Neuronal stem cell (in vitro differentiated cells): ENCODE data around the gene TLE1.

Source experiments
- DNase-seq: peaks from one replicate; pipeline ENCODE4 v3.0.0-alpha.2; 2013; ENCODE audit warnings: low spot score
- H2AFZ ChIP-seq: one replicate; pipeline ENCODE4 v1.6.1; 2013; ENCODE audit warnings: mild to moderate bottlenecking, low read length, inconsistent platforms
- H2AK5ac ChIP-seq: 2 replicates; pipeline ENCODE4 v1.6.1; 2013; ENCODE audit warnings: low read depth, mild to moderate bottlenecking, inconsistent platforms, low read length, moderate library complexity, mixed read lengths
- H2BK120ac ChIP-seq: 2 replicates; pipeline ENCODE4 v1.6.1; 2013; ENCODE audit warnings: low read depth, mild to moderate bottlenecking, inconsistent platforms, low read length, moderate library complexity, mixed read lengths
- H2BK12ac ChIP-seq: one replicate; pipeline ENCODE4 v1.6.1; 2013; ENCODE audit warnings: low read length, inconsistent platforms
- H2BK15ac ChIP-seq: 2 replicates; pipeline ENCODE4 v1.6.1; 2013; ENCODE audit warnings: mild to moderate bottlenecking, low read length, inconsistent platforms, mixed read lengths
- H2BK5ac ChIP-seq: one replicate; pipeline ENCODE4 v1.6.1; 2013; ENCODE audit warnings: inconsistent platforms, mild to moderate bottlenecking, low read length, moderate library complexity
- H3K14ac ChIP-seq: one replicate; pipeline ENCODE4 v1.6.1; 2013; ENCODE audit warnings: low read length, inconsistent platforms
- H3K18ac ChIP-seq: 2 replicates; pipeline ENCODE4 v1.6.1; 2013; ENCODE audit warnings: low read length, inconsistent platforms
- H3K23ac ChIP-seq: 2 replicates; pipeline ENCODE4 v1.6.1; 2013; ENCODE audit warnings: low read depth, mild to moderate bottlenecking, mixed read lengths, low read length, inconsistent platforms; ENCODE audit not compliant: poor library complexity
- H3K27ac ChIP-seq: replicated peaks from 3 replicates; pipeline ENCODE4 v1.5.1; 2013; ENCODE audit warnings: low read length, inconsistent platforms
- H3K27me3 ChIP-seq, 3 experiments: 2 replicates each; pipeline ENCODE4 v1.6.1; 2013; ENCODE audit warnings: low read length in 3 of 3, mild to moderate bottlenecking in 2 of 3, inconsistent platforms in 1 of 3, low read depth in 1 of 3, mixed read lengths in 1 of 3, moderate library complexity in 1 of 3; ENCODE audit not compliant: control insufficient read depth in 3 of 3, insufficient read depth in 3 of 3
- H3K36me3 ChIP-seq, 2 donors: replicated peaks in 1 of 2; 2 replicates each; pipeline ENCODE4 v1.6.1; 2013; ENCODE audit warnings: low read length in 2 of 2; ENCODE audit not compliant: control insufficient read depth in 2 of 2, insufficient read depth in 2 of 2
- H3K4ac ChIP-seq: 2 replicates; pipeline ENCODE4 v1.6.1; 2013; ENCODE audit warnings: inconsistent platforms, mild to moderate bottlenecking, low read length, moderate library complexity
- H3K4me1 ChIP-seq, 2 donors: 1 replicate in 1 of 2; 2 replicates in 1 of 2; pipeline ENCODE4 v1.6.1; 2013; ENCODE audit warnings: low read length in 2 of 2, low read depth in 1 of 2; ENCODE audit not compliant: control insufficient read depth in 2 of 2, insufficient read depth in 1 of 2
- H3K4me2 ChIP-seq: one replicate; pipeline ENCODE4 v1.6.1; 2013; ENCODE audit warnings: mild to moderate bottlenecking, low read length, inconsistent platforms; ENCODE audit not compliant: insufficient read depth, poor library complexity, severe bottlenecking
- H3K4me3 ChIP-seq, 2 donors: 2 replicates each; pipeline ENCODE4 v1.5.1; 2013; ENCODE audit warnings: low read length in 2 of 2, mild to moderate bottlenecking in 2 of 2, inconsistent platforms in 1 of 2, moderate library complexity in 1 of 2
- H3K79me1 ChIP-seq: one replicate; pipeline ENCODE4 v1.6.1; 2013; ENCODE audit warnings: low read depth, mild to moderate bottlenecking, inconsistent platforms, low read length, moderate library complexity
- H3K9ac ChIP-seq: one replicate; pipeline ENCODE4 v1.6.1; 2013; ENCODE audit warnings: mild to moderate bottlenecking, low read depth, low read length, inconsistent platforms; ENCODE audit not compliant: poor library complexity
- H3K9me3 ChIP-seq, 2 donors: replicated peaks in 1 of 2; 2 replicates each; pipeline versions ENCODE3 to v1.6.1; 2013; ENCODE audit warnings: low read length in 2 of 2, mild to moderate bottlenecking in 2 of 2, inconsistent platforms in 1 of 2, low read depth in 1 of 2, mixed read lengths in 1 of 2, moderate library complexity in 1 of 2; ENCODE audit not compliant: control insufficient read depth in 2 of 2, insufficient read depth in 1 of 2
- H4K8ac ChIP-seq: one replicate; pipeline ENCODE4 v1.6.1; 2013; ENCODE audit warnings: low read depth, mild to moderate bottlenecking, inconsistent platforms, low read length, moderate library complexity
- H4K91ac ChIP-seq: one replicate; pipeline ENCODE4 v1.6.1; 2013; ENCODE audit warnings: low read length, low read depth, mild to moderate bottlenecking, inconsistent platforms; ENCODE audit not compliant: poor library complexity
- WGBS, 2 donors: extraction: QIAGEN DNeasy Blood & Tissue Kit; methylation state at CpG; one replicate each; pipeline ENCODE4 v1.1.7; 2013; ENCODE audit warnings: missing lambda C conversion rate in 2 of 2, mixed read lengths in 1 of 2; ENCODE audit not compliant: insufficient read length in 2 of 2, insufficient replicate concordance in 1 of 2; ENCODE audit errors: extremely low coverage in 2 of 2; 5-methylcytosine and 5-hydroxymethylcytosine counted together

TLE1 gene

DNA sequence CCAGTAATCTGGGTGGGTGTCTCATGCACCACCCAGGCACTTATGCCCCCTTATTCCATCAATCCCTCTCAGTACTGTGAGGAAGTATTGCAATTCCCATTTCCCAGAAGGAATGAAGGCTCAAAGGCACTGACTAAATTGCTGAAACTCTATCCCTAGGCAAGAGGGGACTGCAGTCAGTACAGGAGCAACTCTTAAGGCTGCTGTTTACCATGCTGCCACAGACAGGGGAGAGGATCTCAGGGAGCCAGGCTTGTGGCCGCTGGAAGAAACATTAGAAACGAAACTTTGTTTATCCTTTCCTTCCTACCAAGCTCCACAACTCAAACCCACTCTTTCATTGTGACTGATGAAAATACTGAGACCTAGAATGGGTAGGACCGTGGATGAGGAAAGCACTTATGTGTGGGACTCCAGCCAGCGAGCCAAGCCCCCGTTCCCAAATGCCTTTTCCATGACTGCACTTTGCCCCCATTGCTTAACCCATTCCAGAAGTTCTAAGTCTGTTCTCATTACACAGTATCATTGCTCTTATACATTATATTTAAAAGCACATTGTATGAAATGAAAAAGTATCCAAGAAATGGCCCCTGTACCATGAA lies 54.3 kb downstream of the TLE1 start:
- Histone ChIP-seq H4K91ac (no peak overlapping the region), H3K79me1 (no peaks in the 10 kb centered on the region), H4K8ac (no peak overlapping the region), H3K23ac (no peak overlapping the region), H2AFZ (no peak overlapping the region), H2BK120ac (no peak overlapping the region), H3K4me2 (no peak overlapping the region), H2BK15ac (no peak overlapping the region), H3K9me3 (no peaks in the 10 kb centered on the region), H3K4ac (no peak overlapping the region), H3K27me3 (no peaks in the 10 kb centered on the region), H2BK12ac (no peak overlapping the region), H3K27ac (peak overlapping the region; percentile 20), H3K18ac (peak overlapping the region; percentile 33), H3K9ac (no peak overlapping the region), H2BK5ac (no peak overlapping the region), H3K14ac (no peak overlapping the region), H2AK5ac (no peak overlapping the region), H3K4me1 (peaks cover 18 to 21% of the 10 kb centered on the region in 2 donors), H3K36me3 (peaks cover 0 to 14% of the 10 kb centered on the region in 2 donors), H3K4me3 (no peak overlapping the region)
- WGBS, 2 donors = no CpG with 5 or more reads among the region's 5 CpGs
- DNase-seq = no peak

DNA sequence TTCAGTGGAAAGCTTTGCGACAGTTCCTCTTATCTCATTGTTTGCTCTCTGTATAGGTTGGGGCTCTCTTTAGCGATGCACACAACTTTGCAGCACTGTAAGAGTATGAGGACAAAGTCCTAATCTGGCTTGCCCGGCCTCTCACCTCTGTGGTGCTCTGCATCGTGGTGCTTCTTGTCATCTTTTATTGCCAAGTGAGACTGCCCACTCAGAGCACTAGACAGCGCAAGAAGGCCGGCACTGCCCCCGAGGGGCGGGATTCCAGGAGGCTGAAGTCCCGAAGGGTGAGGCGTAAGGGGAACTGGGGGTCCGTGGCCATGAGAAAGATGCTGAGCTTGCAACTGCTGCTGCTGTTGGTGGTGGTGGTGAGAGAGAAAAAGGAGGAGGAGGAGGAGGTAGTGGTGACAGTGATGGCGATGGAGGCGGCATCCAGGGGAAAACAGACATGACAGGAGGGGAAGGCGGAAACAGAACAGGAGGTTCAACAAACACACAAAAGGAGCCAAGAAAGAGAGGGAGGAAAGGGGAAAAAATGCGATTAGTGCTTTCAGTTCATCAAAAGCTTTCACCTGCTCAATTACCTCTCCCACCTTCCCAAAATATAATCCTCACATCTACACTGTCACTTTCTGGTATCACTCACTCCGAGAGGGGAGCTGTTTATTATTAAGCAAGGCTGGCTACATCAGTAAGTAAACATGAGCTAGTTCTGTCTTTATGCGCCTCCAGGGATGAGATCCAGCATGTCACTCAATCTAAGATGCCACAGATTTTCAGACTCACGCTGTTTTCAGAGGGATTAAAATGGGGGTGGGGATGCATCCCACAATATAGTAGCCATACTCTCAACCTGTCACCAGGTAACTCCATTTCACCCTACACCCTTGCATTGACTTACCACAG lies 55.1 kb downstream of the TLE1 start:
- H3K14ac ChIP-seq = no peak overlapping the region
- H3K27me3 ChIP-seq = no peaks in the 10 kb centered on the region
- no peaks in the 10 kb centered on the region for H3K79me1 ChIP-seq
- H2BK12ac ChIP-seq = no peak overlapping the region
- H3K27ac ChIP-seq = peak overlapping the region; percentile 33
- H3K4ac ChIP-seq = no peak overlapping the region
- H4K8ac ChIP-seq = no peak overlapping the region
- no CpG with 5 or more reads among the region's 18 CpGs for WGBS, 2 donors
- no peak for DNase-seq
- no peak overlapping the region for H2BK15ac ChIP-seq
- no peak overlapping the region for H3K4me3 ChIP-seq
- no peaks in the 10 kb centered on the region for H3K9me3 ChIP-seq
- no peak overlapping the region for H2AK5ac ChIP-seq
- no peak overlapping the region for H4K91ac ChIP-seq
- no peak overlapping the region for H2BK5ac ChIP-seq
- peaks cover 0 to 14% of the 10 kb centered on the region in 2 donors for H3K36me3 ChIP-seq
- no peak overlapping the region for H3K4me2 ChIP-seq
- H2BK120ac ChIP-seq = no peak overlapping the region
- peaks cover 18% of the 10 kb centered on the region in 2 donors for H3K4me1 ChIP-seq
- no peak overlapping the region for H3K9ac ChIP-seq
- H2AFZ ChIP-seq = no peak overlapping the region
- no peak overlapping the region for H3K23ac ChIP-seq
- peak overlapping the region; percentile 32 for H3K18ac ChIP-seq

DNA sequence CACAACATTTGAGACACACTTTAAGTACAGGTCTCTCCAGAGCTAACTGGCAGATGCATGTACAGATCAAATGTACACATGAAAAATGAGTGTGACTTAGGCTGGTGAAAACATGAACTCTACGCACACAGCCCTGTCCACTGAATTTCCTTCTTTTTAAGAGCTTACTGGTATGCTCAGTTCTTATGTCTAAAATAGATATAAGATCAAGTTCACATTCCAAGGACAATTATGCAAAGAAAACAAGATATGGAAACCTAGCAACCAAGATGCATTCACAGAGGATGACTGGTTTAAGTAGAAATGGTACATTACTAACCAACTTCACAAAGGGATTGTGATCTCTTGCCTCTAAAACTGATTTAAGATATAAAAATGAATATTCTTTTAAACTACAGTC lies 56.7 kb downstream of the TLE1 start:
- Histone ChIP-seq H2BK120ac (no peak overlapping the region), H2BK5ac (no peak overlapping the region), H3K4me1 (peaks cover 18 to 22% of the 10 kb centered on the region in 2 donors), H3K27me3 (no peaks in the 10 kb centered on the region), H3K9ac (no peak overlapping the region), H3K14ac (no peak overlapping the region), H3K79me1 (no peaks in the 10 kb centered on the region), H3K36me3 (peaks cover 0 to 7% of the 10 kb centered on the region in 2 donors), H2BK12ac (no peak overlapping the region), H2AFZ (no peak overlapping the region), H3K4ac (no peak overlapping the region), H2BK15ac (no peak overlapping the region), H3K9me3 (no peaks in the 10 kb centered on the region), H3K4me2 (no peak overlapping the region), H4K8ac (no peak overlapping the region), H3K4me3 (no peak overlapping the region), H3K18ac (no peak overlapping the region), H3K27ac (no peak overlapping the region), H4K91ac (no peak overlapping the region), H3K23ac (no peak overlapping the region), H2AK5ac (no peak overlapping the region)
- no peak for DNase-seq
- no CpG with 5 or more reads among the region's 1 CpG for WGBS, 2 donors

DNA sequence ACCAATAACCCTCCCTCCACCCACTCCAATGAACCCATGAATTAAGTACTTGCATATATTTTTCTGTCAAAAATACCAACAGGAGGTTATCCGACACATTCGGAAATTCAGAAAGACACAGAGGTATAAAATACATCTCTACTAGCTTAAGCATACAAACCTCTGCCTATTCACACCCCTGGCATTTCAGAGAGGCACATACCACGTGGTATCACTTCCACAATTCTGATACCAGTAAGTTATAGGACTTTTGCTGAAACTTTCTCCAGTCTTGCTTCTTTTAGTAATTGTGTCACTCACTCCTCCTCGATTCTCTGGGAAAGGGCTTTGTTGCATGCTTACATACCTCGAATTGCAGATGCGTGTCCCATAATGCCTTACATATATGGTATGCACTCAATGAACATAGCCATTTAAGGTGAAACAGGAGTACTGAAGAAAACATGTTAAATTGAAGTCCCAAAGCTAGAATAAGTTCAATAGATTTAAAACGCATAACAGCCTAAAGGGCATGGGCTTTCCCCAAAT lies 58.1 kb downstream of the TLE1 start:
- DNase-seq = no peak
- Histone ChIP-seq H2AFZ (no peak overlapping the region), H3K4me2 (no peak overlapping the region), H2BK120ac (no peak overlapping the region), H3K4ac (no peak overlapping the region), H3K27ac (no peak overlapping the region), H3K36me3 (peaks cover 0 to 6% of the 10 kb centered on the region in 2 donors), H3K27me3 (no peaks in the 10 kb centered on the region), H2BK5ac (no peak overlapping the region), H3K9ac (no peak overlapping the region), H3K9me3 (no peaks in the 10 kb centered on the region), H2BK12ac (no peak overlapping the region), H2AK5ac (no peak overlapping the region), H4K8ac (no peak overlapping the region), H4K91ac (no peak overlapping the region), H2BK15ac (no peak overlapping the region), H3K23ac (no peak overlapping the region), H3K79me1 (no peaks in the 10 kb centered on the region), H3K4me3 (no peak overlapping the region), H3K4me1 (peaks cover 18 to 22% of the 10 kb centered on the region in 2 donors), H3K14ac (no peak overlapping the region), H3K18ac (no peak overlapping the region)
- WGBS, 2 donors = no CpG with 5 or more reads among the region's 7 CpGs
